Body of pancreas (tissue), 4 donors: ENCODE data around the gene SEMA3A. TPM values are rescaled to one million over a fixed set of nuclear protein-coding genes. Genes with fewer than 3 reads are reported as not detected.

Experiments
- ATAC-seq: fragments of 150-250 bp; one replicate; pipeline ENCODE4 v1.9.1; 2016
- DNase-seq, 4 donors: peaks; one replicate each; pipeline ENCODE4 v3.0.0-alpha.2; 2019
- H3K27ac ChIP-seq, 4 donors: fragments of 200-600 bp; sonication (generic); 1 replicate in 3 of 4; 2 replicates in 1 of 4; pipeline versions ENCODE4 v1.5.1 to v1.6.1; 2016 to 2019; ENCODE audit warnings: mild to moderate bottlenecking in 1 of 4, mixed read lengths in 1 of 4, moderate library complexity in 1 of 4
- H3K27me3 ChIP-seq, 2 donors: fragments of 200-600 bp; sonication (generic); one replicate each; pipeline ENCODE4 v1.6.0; 2016; ENCODE audit warnings: mild to moderate bottlenecking in 1 of 2
- H3K36me3 ChIP-seq, 2 donors: fragments of 200-600 bp; sonication (generic); replicated peaks in 1 of 2; 2 replicates each; pipeline ENCODE4 v1.5.1; 2016; ENCODE audit warnings: low read depth in 2 of 2; ENCODE audit not compliant: insufficient read depth in 1 of 2
- H3K4me1 ChIP-seq: fragments of 200-600 bp; sonication (generic); one replicate; pipeline ENCODE4 v1.6.0; 2016
- H3K4me3 ChIP-seq, 2 donors: fragments of 200-600 bp; sonication (generic); 1 replicate in 1 of 2; 2 replicates in 1 of 2; pipeline ENCODE4 v1.5.1; 2016 to 2019
- H3K9me3 ChIP-seq, 3 donors: fragments of 200-600 bp; sonication (generic); 1 replicate in 2 of 3; 2 replicates in 1 of 3; pipeline ENCODE4 v1.5.1; 2016
- POLR2A ChIP-seq, 3 donors: fragments of 450-650 bp; IDR thresholded peaks; one replicate each; pipeline ENCODE4 v1.6.1; 2016; ENCODE audit warnings: antibody characterized with exemption in 3 of 3, mild to moderate bottlenecking in 2 of 3
- WGBS, 2 donors: methylation state at CpG; one replicate each; pipeline ENCODE4 v1.1.5; 2017; 5-methylcytosine and 5-hydroxymethylcytosine counted together
- intact Hi-C: fragments of 100-400 bp; cut with DNase I; formaldehyde crosslinking; loops from one replicate; pipeline ENCODE4 v1.15.1; 2023
- total RNA-seq, 2 donors: library from RNA; depleted of rRNA; stranded (reverse); fragments of >200 nt; gene quantifications; one replicate each; pipeline ENCODE4 v1.1.0, GENCODE V29; 2016
- TF ChIP-seq, protein P1 (sequence below), 7 experiments: fragments of 450-650 bp in 4 of 7; fragments of 200-600 bp in 3 of 7; sonication (generic) in 3 of 7; IDR thresholded peaks; one replicate each; pipeline ENCODE4 v1.5.1; 2016 to 2019; ENCODE audit warnings: antibody characterized with exemption in 7 of 7

SEMA3A gene
- total RNA-seq, 2 donors from 2014 or later, result 0.33 to 2.6 TPM

DNA sequence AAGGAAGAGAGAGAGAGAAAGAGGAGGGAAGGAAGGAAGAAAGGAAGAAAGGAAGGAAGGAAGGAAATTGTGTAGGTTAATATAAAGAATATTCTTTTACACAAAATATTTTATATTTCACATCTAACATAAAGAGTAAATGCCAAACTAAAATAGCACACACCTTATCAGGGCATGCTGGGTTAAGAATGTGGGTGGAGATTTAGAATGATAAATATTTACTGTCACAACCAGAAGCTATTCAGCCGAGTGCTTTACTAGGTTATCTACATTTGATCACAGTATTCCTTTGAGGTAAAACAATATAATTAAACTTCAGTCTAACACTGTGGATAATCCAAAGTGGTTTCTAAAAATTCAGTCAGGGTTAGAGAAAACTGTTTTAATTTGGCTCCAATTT lies 103.3 kb downstream of the SEMA3A start:
- H3K27ac ChIP-seq, result no peak overlapping the region
- WGBS, 2 donors, result 0 to 18% methylated on average over 1 of the region's 1 CpG
- intact Hi-C loops, result no loop called here
- no peak for ATAC-seq
- no peak overlapping the region for H3K4me3 ChIP-seq
- TF ChIP-seq, protein P1, sequence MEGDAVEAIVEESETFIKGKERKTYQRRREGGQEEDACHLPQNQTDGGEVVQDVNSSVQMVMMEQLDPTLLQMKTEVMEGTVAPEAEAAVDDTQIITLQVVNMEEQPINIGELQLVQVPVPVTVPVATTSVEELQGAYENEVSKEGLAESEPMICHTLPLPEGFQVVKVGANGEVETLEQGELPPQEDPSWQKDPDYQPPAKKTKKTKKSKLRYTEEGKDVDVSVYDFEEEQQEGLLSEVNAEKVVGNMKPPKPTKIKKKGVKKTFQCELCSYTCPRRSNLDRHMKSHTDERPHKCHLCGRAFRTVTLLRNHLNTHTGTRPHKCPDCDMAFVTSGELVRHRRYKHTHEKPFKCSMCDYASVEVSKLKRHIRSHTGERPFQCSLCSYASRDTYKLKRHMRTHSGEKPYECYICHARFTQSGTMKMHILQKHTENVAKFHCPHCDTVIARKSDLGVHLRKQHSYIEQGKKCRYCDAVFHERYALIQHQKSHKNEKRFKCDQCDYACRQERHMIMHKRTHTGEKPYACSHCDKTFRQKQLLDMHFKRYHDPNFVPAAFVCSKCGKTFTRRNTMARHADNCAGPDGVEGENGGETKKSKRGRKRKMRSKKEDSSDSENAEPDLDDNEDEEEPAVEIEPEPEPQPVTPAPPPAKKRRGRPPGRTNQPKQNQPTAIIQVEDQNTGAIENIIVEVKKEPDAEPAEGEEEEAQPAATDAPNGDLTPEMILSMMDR (IDR thresholded peaks at IDR 0.05), result no peak
- TF ChIP-seq POLR2A (IDR thresholded peaks at IDR 0.05), result no peak
- no peaks in the 10 kb centered on the region for H3K9me3 ChIP-seq
- no peaks in the 10 kb centered on the region for H3K36me3 ChIP-seq
- no peak for DNase-seq
- no peaks in the 10 kb centered on the region for H3K27me3 ChIP-seq
- H3K4me1 ChIP-seq, result no peaks in the 10 kb centered on the region

DNA sequence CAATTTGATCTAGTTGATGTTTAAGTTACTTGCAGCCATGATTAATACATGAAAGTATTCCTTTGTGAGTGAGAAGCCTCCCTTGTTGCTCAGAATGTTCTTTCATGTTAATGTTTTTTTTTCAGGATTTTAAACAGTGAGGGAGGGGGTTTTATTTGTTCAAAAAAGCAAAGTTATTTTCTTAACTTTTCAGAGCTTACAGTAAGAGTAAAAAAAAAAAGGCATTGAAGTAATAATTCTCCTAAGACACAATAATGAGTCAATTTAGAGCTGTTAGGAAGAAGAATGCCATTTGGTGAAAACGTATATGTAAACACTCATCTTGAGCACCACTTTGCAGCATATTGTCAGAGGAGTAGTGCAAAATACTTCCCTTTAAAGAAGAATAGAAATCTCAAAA lies 105.8 kb downstream of the SEMA3A start:
- Histone ChIP-seq H3K4me3 (no peak overlapping the region), H3K4me1 (no peaks in the 10 kb centered on the region), H3K27ac (no peak overlapping the region), H3K9me3 (no peaks in the 10 kb centered on the region), H3K36me3 (no peaks in the 10 kb centered on the region), H3K27me3 (no peaks in the 10 kb centered on the region)
- TF ChIP-seq POLR2A (IDR thresholded peaks at IDR 0.05), result no peak
- TF ChIP-seq, protein P1 (IDR thresholded peaks at IDR 0.05), result no peak
- ATAC-seq, result no peak
- 28 to 51% methylated on average over 1 of the region's 1 CpG for WGBS, 2 donors
- intact Hi-C loops, result no loop called here
- no peak for DNase-seq

DNA sequence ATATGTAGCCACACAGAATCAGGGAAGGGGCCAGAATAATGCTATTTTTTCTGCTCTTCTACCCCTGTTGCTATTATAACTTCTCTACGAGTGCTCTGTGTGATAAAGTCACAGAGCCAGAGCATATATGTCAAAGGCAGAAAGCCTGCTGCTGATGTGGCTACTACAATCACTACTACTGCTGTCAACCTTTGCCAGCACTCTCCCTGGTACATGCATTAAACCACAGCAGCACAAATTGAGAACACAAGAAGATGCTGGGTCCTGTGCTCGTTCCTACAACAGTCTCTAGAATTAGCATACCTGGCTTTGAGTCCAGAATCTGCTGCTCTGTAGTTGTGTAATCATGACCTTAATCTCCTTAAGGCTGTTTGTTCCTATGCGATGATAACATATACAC lies 108.6 kb downstream of the SEMA3A start:
- intact Hi-C loops, result no loop called here
- H3K36me3 ChIP-seq, result no peaks in the 10 kb centered on the region
- H3K27me3 ChIP-seq, result no peaks in the 10 kb centered on the region
- H3K4me3 ChIP-seq, result no peak overlapping the region
- no peak overlapping the region for H3K27ac ChIP-seq
- ATAC-seq, result no peak
- no peak for DNase-seq
- 63 to 73% methylated on average over 3 of the region's 3 CpGs for WGBS, 2 donors
- no peaks in the 10 kb centered on the region for H3K4me1 ChIP-seq
- H3K9me3 ChIP-seq, result no peaks in the 10 kb centered on the region
- no peak for TF ChIP-seq POLR2A (IDR thresholded peaks at IDR 0.05)
- TF ChIP-seq, protein P1 (IDR thresholded peaks at IDR 0.05), result no peak

DNA sequence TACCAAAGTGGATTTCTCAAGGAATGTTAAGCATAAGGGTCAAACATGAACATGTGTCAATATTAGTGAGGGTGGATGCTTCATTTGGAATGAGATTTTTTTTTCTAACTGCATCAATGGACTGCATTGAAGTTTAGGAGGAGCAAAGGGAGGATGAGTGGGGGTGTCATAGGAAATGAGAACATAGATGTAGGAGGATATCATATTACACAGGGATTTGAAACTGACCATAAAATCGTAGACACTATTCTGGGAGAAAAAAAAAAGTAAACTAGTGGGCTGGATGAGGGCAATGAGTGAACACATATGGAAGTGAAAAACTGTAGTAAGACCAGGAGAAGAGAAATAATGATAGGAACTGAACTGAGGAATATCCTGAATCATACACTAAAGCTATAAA lies 109.4 kb downstream of the SEMA3A start:
- Histone ChIP-seq H3K9me3 (no peaks in the 10 kb centered on the region), H3K4me1 (no peaks in the 10 kb centered on the region), H3K27ac (no peak overlapping the region), H3K4me3 (no peak overlapping the region), H3K36me3 (no peaks in the 10 kb centered on the region), H3K27me3 (no peaks in the 10 kb centered on the region)
- DNase-seq (no peak), ATAC-seq (no peak)
- 11 to 23% methylated on average over 1 of the region's 1 CpG for WGBS, 2 donors
- intact Hi-C loops, result no loop called here
- TF ChIP-seq POLR2A (IDR thresholded peaks at IDR 0.05), result no peak
- TF ChIP-seq, protein P1 (IDR thresholded peaks at IDR 0.05), result no peak

DNA sequence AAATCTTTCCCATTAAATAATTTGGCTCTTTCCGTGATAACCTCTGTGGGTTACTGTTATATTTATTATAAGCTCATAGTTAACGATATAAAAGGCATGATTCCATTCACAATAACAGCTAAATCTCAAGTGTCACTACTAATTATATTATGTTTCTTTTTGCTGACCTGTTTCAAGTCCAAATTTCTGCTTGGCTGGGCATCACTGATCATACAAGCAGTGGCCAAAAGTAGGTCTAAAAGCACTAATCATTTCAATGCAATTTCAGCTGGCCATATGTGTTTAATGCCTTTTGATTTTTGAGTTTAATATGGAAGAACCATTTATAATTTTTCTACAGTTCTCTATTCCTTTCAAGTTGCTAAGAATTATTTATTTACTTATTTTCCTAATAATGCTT lies 110.7 kb downstream of the SEMA3A start:
- no peaks in the 10 kb centered on the region for H3K27me3 ChIP-seq
- no peak overlapping the region for H3K4me3 ChIP-seq
- DNase-seq, result no peak
- intact Hi-C loops, result no loop called here
- ATAC-seq, result no peak
- H3K9me3 ChIP-seq, result no peaks in the 10 kb centered on the region
- H3K27ac ChIP-seq, result no peak overlapping the region
- no peaks in the 10 kb centered on the region for H3K4me1 ChIP-seq
- 73 to 76% methylated on average over 2 of the region's 2 CpGs for WGBS, 2 donors
- TF ChIP-seq, protein P1 (IDR thresholded peaks at IDR 0.05), result no peak
- no peak for TF ChIP-seq POLR2A (IDR thresholded peaks at IDR 0.05)
- H3K36me3 ChIP-seq, result no peaks in the 10 kb centered on the region
